Tibial artery (tissue), 4 donors: ENCODE measurements around the gene TTLL8.

Experiments
- DNase-seq, 2 donors: peaks; one replicate each; pipeline ENCODE4 v3.0.0-alpha.2; 2019
- H3K27ac ChIP-seq, 2 donors: fragments of 200-600 bp; sonication (generic) in 1 of 2; 1 replicate in 1 of 2; 2 replicates in 1 of 2; pipeline ENCODE4 v1.5.1; 2018 to 2019; ENCODE audit warnings: mild to moderate bottlenecking in 1 of 2
- H3K27me3 ChIP-seq, 2 donors: fragments of 200-600 bp; sonication (generic) in 1 of 2; one replicate each; pipeline versions ENCODE4 v1.5.1 to v1.6.0; 2016 to 2019
- H3K36me3 ChIP-seq, 3 donors: fragments of 200-600 bp; sonication (generic) in 2 of 3; one replicate each; pipeline ENCODE4 v1.5.1; 2016 to 2019; ENCODE audit warnings: mild to moderate bottlenecking in 2 of 3
- H3K4me1 ChIP-seq, 4 donors: fragments of 200-600 bp; sonication (generic) in 2 of 4; 1 replicate in 3 of 4; 2 replicates in 1 of 4; pipeline ENCODE4 v1.5.1; 2016 to 2019
- H3K4me3 ChIP-seq, 2 donors: fragments of 200-600 bp; sonication (generic) in 1 of 2; 1 replicate in 1 of 2; 2 replicates in 1 of 2; pipeline ENCODE4 v1.5.1; 2018 to 2019; ENCODE audit warnings: mild to moderate bottlenecking in 2 of 2
- H3K9me3 ChIP-seq, 3 donors: fragments of 200-600 bp; sonication (generic) in 1 of 3; one replicate each; pipeline ENCODE4 v1.5.1; 2016 to 2019
- CTCF ChIP-seq, 2 experiments: fragments of 200-600 bp in 1 of 2; fragments of 450-650 bp in 1 of 2; IDR thresholded peaks; one replicate each; pipeline ENCODE4 v1.5.1; 2017 to 2019; ENCODE audit warnings: antibody characterized with exemption in 2 of 2, mild to moderate bottlenecking in 1 of 2, moderate library complexity in 1 of 2
- intact Hi-C: fragments of 100-400 bp; cut with DNase I; formaldehyde crosslinking; loops from one replicate; pipeline ENCODE4 v1.15.0; 2023; ENCODE audit warnings: low total_unique reads

Gene TTLL8

GRCh38 chr22:50059881-50060262 is 1.8 kb upstream of the TTLL8 start:
- Histone ChIP-seq H3K27ac (no peak overlapping the region), H3K9me3 (no peaks in the 10 kb centered on the region), H3K27me3 (peaks cover 0 to 76% of the 10 kb centered on the region in 2 donors), H3K4me1 (peaks cover 0 to 16% (median 11%) of the 10 kb centered on the region in 4 donors), H3K4me3 (no peak overlapping the region), H3K36me3 (no peaks in the 10 kb centered on the region)
- intact Hi-C loops, result no loop called here
- no peak for TF ChIP-seq CTCF (IDR thresholded peaks at IDR 0.05)
- DNase-seq, result no peak

- Histone ChIP-seq H3K27ac (no peak overlapping the region), H3K27me3 (peaks cover 0 to 70% of the 10 kb centered on the region in 2 donors), H3K4me3 (no peak overlapping the region), H3K36me3 (no peaks in the 10 kb centered on the region), H3K4me1 (peaks cover 0 to 16% (median 11%) of the 10 kb centered on the region in 4 donors), H3K9me3 (peaks cover 0 to under 1% (median under 1%) of the 10 kb centered on the region in 3 donors)
- no peak for TF ChIP-seq CTCF (IDR thresholded peaks at IDR 0.05)
- no peak for DNase-seq
- intact Hi-C loops, result no loop called here
These were observed 1.1 kb upstream of the TTLL8 start for GRCh38 chr22:50058906-50059880.

GRCh38 chr22:50057278-50058060 is 629 bp downstream of the TTLL8 start:
- H3K27ac ChIP-seq, result no peak overlapping the region
- H3K4me1 ChIP-seq, result peaks cover 0 to 16% (median 11%) of the 10 kb centered on the region in 4 donors
- no peak for TF ChIP-seq CTCF (IDR thresholded peaks at IDR 0.05)
- no peak for DNase-seq
- H3K27me3 ChIP-seq, result peaks cover 0 to 55% of the 10 kb centered on the region in 2 donors
- intact Hi-C loops, result no loop called here
- H3K4me3 ChIP-seq, result no peak overlapping the region
- H3K9me3 ChIP-seq, result peaks cover 3 to 16% (median 8%) of the 10 kb centered on the region in 3 donors
- no peaks in the 10 kb centered on the region for H3K36me3 ChIP-seq

- H3K4me3 ChIP-seq, result no peak overlapping the region
- no peaks in the 10 kb centered on the region for H3K36me3 ChIP-seq
- intact Hi-C loops, result no loop called here
- no peak for DNase-seq
- TF ChIP-seq CTCF (IDR thresholded peaks at IDR 0.05), result no peak
- H3K27me3 ChIP-seq, result peaks cover 0 to 44% of the 10 kb centered on the region in 2 donors
- H3K4me1 ChIP-seq, result peaks cover 0 to 16% (median 11%) of the 10 kb centered on the region in 4 donors
- H3K27ac ChIP-seq, result no peak overlapping the region
- peaks cover 3 to 16% (median 8%) of the 10 kb centered on the region in 3 donors for H3K9me3 ChIP-seq
These were observed 1.7 kb downstream of the TTLL8 start for GRCh38 chr22:50056214-50056972.

- Histone ChIP-seq H3K36me3 (no peaks in the 10 kb centered on the region), H3K4me3 (no peak overlapping the region), H3K4me1 (peaks cover 0 to 6% (median 6%) of the 10 kb centered on the region in 4 donors), H3K9me3 (peaks cover 3 to 16% (median 8%) of the 10 kb centered on the region in 3 donors), H3K27me3 (peaks cover 0 to 26% of the 10 kb centered on the region in 2 donors), H3K27ac (no peak overlapping the region)
- TF ChIP-seq CTCF (IDR thresholded peaks at IDR 0.05), result no peak
- no peak for DNase-seq
- intact Hi-C loops, result no loop called here
These were observed 4.2 kb downstream of the TTLL8 start for GRCh38 chr22:50053861-50054260.
